KMS-11 (cell line): Measurements from ENCODE around the gene HOTAIR.

ENCODE experiments used
- H2AFZ ChIP-seq: fragments of 200-600 bp; sonication (generic); 2 replicates; pipeline ENCODE4 v1.6.1; 2016; ENCODE audit warnings: antibody characterized with exemption, mixed run types, low read depth
- H3K27ac ChIP-seq: fragments of 200-600 bp; sonication (generic); 2 replicates; pipeline ENCODE4 v1.6.1; 2016; ENCODE audit warnings: mild to moderate bottlenecking, mixed run types
- H3K27me3 ChIP-seq: fragments of 200-600 bp; sonication (generic); 2 replicates; pipeline ENCODE4 v1.6.1; 2017; ENCODE audit warnings: mild to moderate bottlenecking, low read depth, mixed run types, moderate library complexity; ENCODE audit not compliant: insufficient read depth
- H3K36me3 ChIP-seq: fragments of 200-600 bp; sonication (generic); 2 replicates; pipeline ENCODE4 v1.6.1; 2017; ENCODE audit warnings: mild to moderate bottlenecking, mixed run types; ENCODE audit not compliant: insufficient read depth
- H3K4me1 ChIP-seq: fragments of 200-600 bp; sonication (generic); 2 replicates; pipeline ENCODE4 v1.6.1; 2016; ENCODE audit warnings: mild to moderate bottlenecking, low read depth, mixed run types; ENCODE audit not compliant: poor library complexity, severe bottlenecking
- H3K4me2 ChIP-seq: fragments of 200-600 bp; sonication (generic); 2 replicates; pipeline ENCODE4 v1.7.0; 2016; ENCODE audit warnings: mild to moderate bottlenecking, mixed run types
- H3K4me3 ChIP-seq: fragments of 200-600 bp; sonication (generic); IDR thresholded peaks from 2 replicates; pipeline ENCODE4 v1.6.1; 2017; ENCODE audit warnings: low read depth, low read length, mixed read lengths; ENCODE audit not compliant: insufficient read depth
- H3K79me2 ChIP-seq: fragments of 200-600 bp; sonication (generic); 2 replicates; pipeline ENCODE4 v1.6.1; 2016; ENCODE audit warnings: low read depth, mixed run types; ENCODE audit not compliant: insufficient read depth
- H3K9ac ChIP-seq: fragments of 200-600 bp; sonication (generic); 2 replicates; pipeline ENCODE4 v1.6.1; 2016; ENCODE audit warnings: mild to moderate bottlenecking, mixed run types
- H4K20me1 ChIP-seq: fragments of 200-600 bp; sonication (generic); 2 replicates; pipeline ENCODE4 v1.6.1; 2016; ENCODE audit warnings: mild to moderate bottlenecking, mixed run types; ENCODE audit not compliant: insufficient read depth
- CTCF ChIP-seq: fragments of 200-600 bp; sonication (generic); conservative IDR thresholded peaks from 2 replicates; pipeline ENCODE4 v1.6.1; 2017; ENCODE audit warnings: low read depth, mild to moderate bottlenecking, antibody characterized with exemption, low read length, moderate library complexity, mixed read lengths

HOTAIR gene

GRCh38 chr12:53981634-53982565, 7.1 kb upstream of the HOTAIR start:
- peaks cover 96% of the 10 kb centered on the region for H3K27me3 ChIP-seq
- H3K4me2 ChIP-seq: no peak overlapping the region
- no peaks in the 10 kb centered on the region for H4K20me1 ChIP-seq
- no peaks in the 10 kb centered on the region for H3K79me2 ChIP-seq
- no peaks in the 10 kb centered on the region for H3K36me3 ChIP-seq
- no peak for TF ChIP-seq CTCF
- no peak overlapping the region for H3K27ac ChIP-seq
- peaks cover 11% of the 10 kb centered on the region for H3K4me1 ChIP-seq
- H2AFZ ChIP-seq: no peak overlapping the region
- no peak overlapping the region for H3K4me3 ChIP-seq
- H3K9ac ChIP-seq: no peak overlapping the region

DNA sequence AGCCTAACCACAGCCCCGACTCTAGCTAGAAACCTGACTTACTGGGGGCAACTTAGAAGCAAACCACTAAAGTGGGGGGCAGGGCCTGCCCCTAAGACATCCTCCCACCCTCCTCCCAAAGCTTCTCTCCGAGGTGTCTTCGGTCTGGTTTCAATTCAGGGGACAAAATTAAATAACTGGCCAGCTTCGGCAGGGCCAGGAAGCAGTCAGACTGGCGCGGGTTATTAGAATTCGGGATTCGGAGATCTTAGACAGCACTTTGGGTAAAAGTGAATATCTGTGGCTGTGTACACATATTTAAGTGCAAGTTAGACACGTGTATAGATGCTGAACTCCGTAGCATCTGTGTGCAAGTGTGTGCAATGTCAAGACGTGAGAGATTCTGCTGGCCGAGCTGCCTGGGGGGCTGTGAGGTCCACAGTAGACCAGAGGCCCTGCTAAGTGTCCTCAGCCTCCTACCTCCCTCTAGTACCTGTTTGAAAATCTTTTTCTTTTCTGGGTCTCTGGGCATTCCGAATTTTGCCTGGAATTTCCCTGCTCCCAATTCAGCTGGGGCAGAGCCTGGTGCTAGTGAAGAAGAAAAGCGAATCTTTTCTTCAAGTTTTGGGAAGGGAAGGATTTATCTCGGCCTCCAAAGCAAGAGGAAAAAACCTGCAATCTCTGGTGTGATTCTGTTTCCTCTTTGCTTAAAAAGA, 6.2 kb upstream of the HOTAIR start:
- no peak overlapping the region for H3K4me3 ChIP-seq
- no peak for TF ChIP-seq CTCF
- H3K27ac ChIP-seq: no peak overlapping the region
- H3K4me1 ChIP-seq: peaks cover 11% of the 10 kb centered on the region
- H4K20me1 ChIP-seq: no peaks in the 10 kb centered on the region
- no peaks in the 10 kb centered on the region for H3K79me2 ChIP-seq
- no peak overlapping the region for H3K4me2 ChIP-seq
- H2AFZ ChIP-seq: no peak overlapping the region
- no peak overlapping the region for H3K9ac ChIP-seq
- no peaks in the 10 kb centered on the region for H3K36me3 ChIP-seq
- peaks cover 96% of the 10 kb centered on the region for H3K27me3 ChIP-seq

- Histone ChIP-seq H3K4me3 (no peak overlapping the region), H3K36me3 (no peaks in the 10 kb centered on the region), H4K20me1 (no peaks in the 10 kb centered on the region), H3K27me3 (peaks cover 96% of the 10 kb centered on the region), H3K4me2 (no peak overlapping the region), H3K4me1 (peaks cover 13% of the 10 kb centered on the region), H2AFZ (no peak overlapping the region), H3K27ac (no peak overlapping the region), H3K9ac (no peak overlapping the region), H3K79me2 (no peaks in the 10 kb centered on the region)
- no peak for TF ChIP-seq CTCF
Measured at GRCh38 chr12:53980104-53980801, 5.5 kb upstream of the HOTAIR start.

- Histone ChIP-seq H3K79me2 (no peaks in the 10 kb centered on the region), H4K20me1 (no peaks in the 10 kb centered on the region), H2AFZ (no peak overlapping the region), H3K4me3 (no peak overlapping the region), H3K4me2 (no peak overlapping the region), H3K9ac (no peak overlapping the region), H3K36me3 (no peaks in the 10 kb centered on the region), H3K4me1 (peaks cover 13% of the 10 kb centered on the region), H3K27me3 (peaks cover 98% of the 10 kb centered on the region), H3K27ac (no peak overlapping the region)
- no peak for TF ChIP-seq CTCF
Measured at GRCh38 chr12:53978477-53979356, 4.0 kb upstream of the HOTAIR start.
